ENCODE data around the gene MAPK11.

Gene MAPK11

GRCh38 chr22:50255607-50256006 lies 14.6 kb downstream of the MAPK11 start:
- DNase-seq (ENCODE audit: low read depth), result no peak

DNA sequence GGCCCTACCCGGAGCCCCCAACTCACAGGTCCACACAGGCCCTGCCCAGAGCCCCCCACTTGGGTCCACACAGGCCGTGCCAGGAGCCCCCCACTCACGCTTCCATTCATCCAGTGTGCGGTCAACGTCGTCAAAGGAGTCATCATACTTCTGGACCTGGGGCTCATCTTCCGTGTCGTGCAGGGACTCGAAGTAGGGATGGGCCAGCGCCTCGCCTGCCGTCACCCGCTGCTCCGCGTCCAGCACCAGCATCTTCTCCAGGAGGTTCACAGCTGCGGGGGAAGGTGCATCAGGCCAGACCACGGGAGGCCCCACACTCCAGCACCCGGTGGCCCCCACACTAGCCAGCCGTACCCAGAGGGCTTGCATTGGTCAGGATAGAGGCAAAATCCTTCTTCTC lies 15.1 kb downstream of the MAPK11 start:
- DNase-seq (ENCODE audit: low read depth), result no peak
- TF ChIP-seq, protein P1, sequence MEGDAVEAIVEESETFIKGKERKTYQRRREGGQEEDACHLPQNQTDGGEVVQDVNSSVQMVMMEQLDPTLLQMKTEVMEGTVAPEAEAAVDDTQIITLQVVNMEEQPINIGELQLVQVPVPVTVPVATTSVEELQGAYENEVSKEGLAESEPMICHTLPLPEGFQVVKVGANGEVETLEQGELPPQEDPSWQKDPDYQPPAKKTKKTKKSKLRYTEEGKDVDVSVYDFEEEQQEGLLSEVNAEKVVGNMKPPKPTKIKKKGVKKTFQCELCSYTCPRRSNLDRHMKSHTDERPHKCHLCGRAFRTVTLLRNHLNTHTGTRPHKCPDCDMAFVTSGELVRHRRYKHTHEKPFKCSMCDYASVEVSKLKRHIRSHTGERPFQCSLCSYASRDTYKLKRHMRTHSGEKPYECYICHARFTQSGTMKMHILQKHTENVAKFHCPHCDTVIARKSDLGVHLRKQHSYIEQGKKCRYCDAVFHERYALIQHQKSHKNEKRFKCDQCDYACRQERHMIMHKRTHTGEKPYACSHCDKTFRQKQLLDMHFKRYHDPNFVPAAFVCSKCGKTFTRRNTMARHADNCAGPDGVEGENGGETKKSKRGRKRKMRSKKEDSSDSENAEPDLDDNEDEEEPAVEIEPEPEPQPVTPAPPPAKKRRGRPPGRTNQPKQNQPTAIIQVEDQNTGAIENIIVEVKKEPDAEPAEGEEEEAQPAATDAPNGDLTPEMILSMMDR (IDR thresholded peaks at IDR 0.05; ENCODE audit: insufficient read depth, low read depth, low read length, missing control alignments), result no peak
- H3K4me3 ChIP-seq (ENCODE audit: low read length), result no peak overlapping the region

More at GRCh38 chr22:50255607-50256006, 14.6 kb downstream of the MAPK11 start:
- no peak overlapping the region for H3K4me3 ChIP-seq (ENCODE audit: low read length)
- TF ChIP-seq, protein P1 (IDR thresholded peaks at IDR 0.05; ENCODE audit: insufficient read depth, low read depth, low read length, missing control alignments), result no peak

- no peak overlapping the region for H3K4me3 ChIP-seq (ENCODE audit: low read length)
- no peak for DNase-seq (ENCODE audit: low read depth)
- TF ChIP-seq, protein P1 (IDR thresholded peaks at IDR 0.05; ENCODE audit: insufficient read depth, low read depth, low read length, missing control alignments), result no peak
These were observed 16.2 kb downstream of the MAPK11 start for GRCh38 chr22:50253941-50254340.

DNA sequence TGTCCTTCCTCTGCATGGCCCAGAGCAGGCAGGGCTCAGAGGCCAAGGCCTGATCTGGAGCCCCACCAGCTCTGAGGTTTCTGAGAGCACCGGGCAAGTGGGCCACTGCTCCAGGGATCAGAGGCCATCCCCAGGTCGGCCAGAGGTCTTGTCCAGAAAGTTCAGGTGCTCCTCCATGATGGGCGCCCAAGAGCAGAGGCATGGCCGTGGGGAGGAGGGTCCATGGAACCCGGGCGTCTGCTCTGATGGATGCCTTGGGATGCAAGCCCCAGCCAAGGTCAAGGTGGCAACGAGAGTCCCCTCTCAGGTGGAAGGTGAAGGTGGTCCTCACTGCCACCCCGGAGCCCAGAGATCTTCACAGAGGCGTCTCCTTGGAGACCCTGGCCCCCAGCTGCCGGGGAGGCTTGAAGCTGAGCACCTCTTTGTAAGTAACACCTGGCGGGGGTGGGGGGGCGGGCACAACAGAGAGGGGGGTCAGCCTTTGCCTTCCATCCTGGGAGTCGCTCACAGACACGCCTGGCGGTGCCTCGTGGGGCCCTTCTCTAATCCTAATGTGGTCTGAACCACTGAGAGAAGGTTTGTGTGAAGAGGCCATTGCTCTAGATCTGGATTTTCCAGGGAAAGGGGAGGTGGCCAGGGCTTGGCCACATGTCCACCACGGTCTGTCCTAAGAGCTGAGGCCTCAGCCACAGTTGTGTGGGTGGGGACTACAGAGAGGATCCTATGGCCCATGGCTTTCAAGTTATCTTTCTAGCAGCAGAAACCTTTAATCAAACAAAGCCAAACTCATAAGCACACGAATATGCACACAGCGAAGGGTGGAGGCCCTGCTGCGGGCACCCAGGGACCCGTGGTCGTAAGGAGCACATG lies 16.9 kb downstream of the MAPK11 start:
- no peak overlapping the region for H3K4me3 ChIP-seq (ENCODE audit: low read length)
- DNase-seq (ENCODE audit: low read depth), result no peak
- TF ChIP-seq, protein P1 (IDR thresholded peaks at IDR 0.05; ENCODE audit: insufficient read depth, low read depth, low read length, missing control alignments), result no peak

- peak; percentile 77 for DNase-seq (ENCODE audit: low read depth)
- H3K4me3 ChIP-seq (ENCODE audit: low read length), result no peak overlapping the region
- TF ChIP-seq, protein P1 (IDR thresholded peaks at IDR 0.05; ENCODE audit: insufficient read depth, low read depth, low read length, missing control alignments), result peak; percentile 79
These were observed 17.8 kb downstream of the MAPK11 start for GRCh38 chr22:50252082-50253045.

GRCh38 chr22:50251477-50252081 lies 18.6 kb downstream of the MAPK11 start:
- DNase-seq (ENCODE audit: low read depth), result no peak
- TF ChIP-seq, protein P1 (IDR thresholded peaks at IDR 0.05; ENCODE audit: insufficient read depth, low read depth, low read length, missing control alignments), result no peak
- H3K4me3 ChIP-seq (ENCODE audit: low read length), result peak overlapping the region; percentile 74
